AG04450 (cell line): ENCODE data around the gene SNRPD3. TPM values are rescaled to one million over a fixed set of nuclear protein-coding genes. Genes with fewer than 3 reads are reported as not detected.

Source experiments
- CTCF ChIA-PET: fragments of 300-600, 350-600 bp; formaldehyde crosslinking; extraction: SDS; loops from one replicate; lab custom pipeline; 2022; ENCODE audit warnings: antibody characterized with exemption, inconsistent platforms; lab: Charles Lee
- POLR2A ChIA-PET: fragments of 350-600 bp; formaldehyde crosslinking; extraction: SDS; loops from one replicate; lab custom pipeline; 2021; ENCODE audit warnings: antibody characterized with exemption, inconsistent platforms; lab: Yijun Ruan, JAX
- DNase-seq: peaks from one replicate; pipeline ENCODE4 v3.0.0-alpha.2; 2011; ENCODE audit warnings: low read depth, low spot score
- H3K27ac ChIP-seq: one replicate; pipeline ENCODE4 v1.5.1; 2012; ENCODE audit warnings: low read depth, low read length, control low read depth
- H3K27me3 ChIP-seq: one replicate; pipeline ENCODE4 v1.6.0; 2012; ENCODE audit warnings: low read length; ENCODE audit not compliant: control insufficient read depth, insufficient read depth
- H3K4me3 ChIP-seq: 2 replicates; pipeline ENCODE4 v1.5.1; 2011; ENCODE audit warnings: mild to moderate bottlenecking, low read depth, low read length, control low read depth
- H3K9me3 ChIP-seq: 2 replicates; pipeline ENCODE4 v1.5.1; 2012; ENCODE audit warnings: low read length; ENCODE audit not compliant: control insufficient read depth, insufficient read depth
- polyA plus RNA-seq: library from polyadenylated mRNA; depleted of rRNA; stranded (reverse); fragments of >200 nt; gene quantifications from 2 replicates; pipeline ENCODE4 v1.2.3, GENCODE V29; 2011
- TF ChIP-seq, protein P1 (sequence below): IDR thresholded peaks from 2 replicates; pipeline ENCODE4 v1.5.1; 2011; ENCODE audit warnings: low read depth, low read length, control low read depth, inconsistent platforms

Gene SNRPD3
- polyA plus RNA-seq, 1 experiment = 187 TPM

DNA sequence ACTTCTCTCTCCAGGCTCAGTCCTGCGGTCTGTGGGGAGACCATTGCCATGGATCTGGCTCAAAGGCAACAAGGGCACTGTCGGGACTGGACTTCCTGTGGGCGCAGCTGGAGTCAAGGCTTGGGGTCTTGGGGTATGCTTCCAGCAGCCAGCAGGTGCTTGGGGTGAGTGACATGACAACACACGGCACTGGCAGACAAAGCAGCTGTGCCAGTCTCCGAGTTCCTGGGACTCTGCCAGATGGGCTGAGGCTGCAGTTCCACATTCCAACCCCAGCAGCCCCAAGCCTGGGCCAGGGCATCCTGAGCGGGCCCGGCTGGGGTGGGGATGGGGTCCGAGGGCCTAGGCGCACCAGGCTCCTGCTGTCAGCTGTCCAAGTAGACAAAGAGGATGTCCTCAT lies 13.2 kb upstream of the SNRPD3 start:
- ChIA-PET CTCF (no interaction called here), POLR2A (no interaction called here)
- Histone ChIP-seq H3K4me3 (no peak overlapping the region), H3K27me3 (no peaks in the 10 kb centered on the region), H3K27ac (no peak overlapping the region), H3K9me3 (no peaks in the 10 kb centered on the region)
- TF ChIP-seq, protein P1, sequence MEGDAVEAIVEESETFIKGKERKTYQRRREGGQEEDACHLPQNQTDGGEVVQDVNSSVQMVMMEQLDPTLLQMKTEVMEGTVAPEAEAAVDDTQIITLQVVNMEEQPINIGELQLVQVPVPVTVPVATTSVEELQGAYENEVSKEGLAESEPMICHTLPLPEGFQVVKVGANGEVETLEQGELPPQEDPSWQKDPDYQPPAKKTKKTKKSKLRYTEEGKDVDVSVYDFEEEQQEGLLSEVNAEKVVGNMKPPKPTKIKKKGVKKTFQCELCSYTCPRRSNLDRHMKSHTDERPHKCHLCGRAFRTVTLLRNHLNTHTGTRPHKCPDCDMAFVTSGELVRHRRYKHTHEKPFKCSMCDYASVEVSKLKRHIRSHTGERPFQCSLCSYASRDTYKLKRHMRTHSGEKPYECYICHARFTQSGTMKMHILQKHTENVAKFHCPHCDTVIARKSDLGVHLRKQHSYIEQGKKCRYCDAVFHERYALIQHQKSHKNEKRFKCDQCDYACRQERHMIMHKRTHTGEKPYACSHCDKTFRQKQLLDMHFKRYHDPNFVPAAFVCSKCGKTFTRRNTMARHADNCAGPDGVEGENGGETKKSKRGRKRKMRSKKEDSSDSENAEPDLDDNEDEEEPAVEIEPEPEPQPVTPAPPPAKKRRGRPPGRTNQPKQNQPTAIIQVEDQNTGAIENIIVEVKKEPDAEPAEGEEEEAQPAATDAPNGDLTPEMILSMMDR = no peak
- DNase-seq = no peak

DNA sequence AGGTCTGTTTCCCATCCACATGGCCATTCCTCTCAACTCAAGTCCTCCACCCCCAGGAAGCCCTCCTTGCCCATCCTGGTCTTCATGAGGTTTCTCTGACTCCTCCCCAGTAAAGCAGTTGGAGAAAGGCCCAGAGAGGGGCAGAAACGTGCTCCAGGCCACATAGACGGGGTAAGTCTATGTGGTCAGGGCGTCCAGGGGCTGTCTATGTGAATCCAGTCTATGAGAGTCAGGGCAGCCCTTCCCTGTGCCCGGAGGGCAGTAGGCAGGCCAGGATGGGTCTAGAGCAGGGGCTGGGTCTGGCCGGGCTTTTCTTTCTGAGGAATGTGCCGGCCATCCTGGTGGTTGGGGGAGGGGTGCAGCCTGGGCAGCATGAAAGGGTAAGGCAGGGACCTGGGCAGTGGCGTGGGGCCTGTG lies 12.6 kb upstream of the SNRPD3 start:
- ChIA-PET CTCF (no interaction called here), POLR2A (no interaction called here)
- DNase-seq = no peak
- H3K9me3 ChIP-seq = no peaks in the 10 kb centered on the region
- H3K4me3 ChIP-seq = no peak overlapping the region
- TF ChIP-seq, protein P1 = no peak
- H3K27ac ChIP-seq = no peak overlapping the region
- H3K27me3 ChIP-seq = no peaks in the 10 kb centered on the region

DNA sequence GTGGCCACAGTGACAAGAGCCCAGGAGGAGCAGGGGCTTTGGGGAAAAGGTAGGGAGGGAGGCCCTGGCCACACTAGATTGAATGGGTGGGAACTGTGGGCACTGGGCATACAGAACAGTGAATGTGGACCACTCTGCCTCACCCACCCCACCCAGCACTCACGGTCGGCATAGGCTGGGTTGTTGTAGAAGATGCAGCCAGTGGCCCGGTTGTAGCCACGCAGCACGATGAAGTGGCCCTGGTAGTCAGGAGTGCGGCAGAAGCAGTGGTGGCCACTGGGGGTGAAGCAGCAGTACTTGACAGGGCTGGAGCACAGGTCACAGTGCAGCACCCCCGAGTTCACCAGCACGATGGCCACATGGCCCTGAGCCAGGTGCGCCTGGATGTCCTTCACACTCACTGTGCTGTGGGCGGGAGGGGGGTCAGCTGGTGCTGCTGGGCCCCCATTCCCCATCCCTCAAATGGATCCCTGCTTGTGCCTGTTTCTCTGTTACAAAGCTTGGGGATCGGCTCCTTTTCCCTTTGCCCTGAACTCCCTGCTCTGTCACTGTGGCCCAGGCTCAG lies 12.0 kb upstream of the SNRPD3 start:
- H3K27ac ChIP-seq = no peak overlapping the region
- no peak overlapping the region for H3K4me3 ChIP-seq
- no peaks in the 10 kb centered on the region for H3K9me3 ChIP-seq
- POLR2A ChIA-PET = no interaction called here
- no peak for DNase-seq
- H3K27me3 ChIP-seq = no peaks in the 10 kb centered on the region
- TF ChIP-seq, protein P1 = no peak
- CTCF ChIA-PET = interaction anchor here (0.9 kb wide), 1 partner anchor 21 kb away, joined by 3 read pairs; no protein-coding TSS in a partner anchor

DNA sequence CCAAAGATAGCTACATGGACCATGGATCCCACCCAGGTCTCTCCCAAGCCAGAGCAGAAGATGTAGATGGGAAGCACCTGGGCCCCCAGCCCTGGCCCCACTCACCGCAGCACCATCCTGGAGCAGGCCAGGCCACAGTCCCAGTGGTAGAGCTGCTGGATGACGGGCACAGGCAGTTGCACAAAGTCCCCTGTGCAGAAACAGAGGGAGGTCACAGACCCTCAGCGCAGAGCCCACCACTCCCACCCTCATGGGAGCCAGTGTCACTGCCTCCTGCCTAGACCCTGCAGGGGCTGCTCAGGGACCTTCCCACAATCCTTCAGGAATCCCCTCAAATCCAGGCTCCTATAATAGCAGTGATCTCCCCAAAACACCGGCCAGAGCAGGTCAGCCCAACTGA lies 7.0 kb upstream of the SNRPD3 start:
- Histone ChIP-seq H3K27me3 (no peaks in the 10 kb centered on the region), H3K27ac (no peak overlapping the region), H3K9me3 (no peaks in the 10 kb centered on the region), H3K4me3 (no peak overlapping the region)
- ChIA-PET CTCF (no interaction called here), POLR2A (no interaction called here)
- TF ChIP-seq, protein P1 = no peak
- DNase-seq = no peak

DNA sequence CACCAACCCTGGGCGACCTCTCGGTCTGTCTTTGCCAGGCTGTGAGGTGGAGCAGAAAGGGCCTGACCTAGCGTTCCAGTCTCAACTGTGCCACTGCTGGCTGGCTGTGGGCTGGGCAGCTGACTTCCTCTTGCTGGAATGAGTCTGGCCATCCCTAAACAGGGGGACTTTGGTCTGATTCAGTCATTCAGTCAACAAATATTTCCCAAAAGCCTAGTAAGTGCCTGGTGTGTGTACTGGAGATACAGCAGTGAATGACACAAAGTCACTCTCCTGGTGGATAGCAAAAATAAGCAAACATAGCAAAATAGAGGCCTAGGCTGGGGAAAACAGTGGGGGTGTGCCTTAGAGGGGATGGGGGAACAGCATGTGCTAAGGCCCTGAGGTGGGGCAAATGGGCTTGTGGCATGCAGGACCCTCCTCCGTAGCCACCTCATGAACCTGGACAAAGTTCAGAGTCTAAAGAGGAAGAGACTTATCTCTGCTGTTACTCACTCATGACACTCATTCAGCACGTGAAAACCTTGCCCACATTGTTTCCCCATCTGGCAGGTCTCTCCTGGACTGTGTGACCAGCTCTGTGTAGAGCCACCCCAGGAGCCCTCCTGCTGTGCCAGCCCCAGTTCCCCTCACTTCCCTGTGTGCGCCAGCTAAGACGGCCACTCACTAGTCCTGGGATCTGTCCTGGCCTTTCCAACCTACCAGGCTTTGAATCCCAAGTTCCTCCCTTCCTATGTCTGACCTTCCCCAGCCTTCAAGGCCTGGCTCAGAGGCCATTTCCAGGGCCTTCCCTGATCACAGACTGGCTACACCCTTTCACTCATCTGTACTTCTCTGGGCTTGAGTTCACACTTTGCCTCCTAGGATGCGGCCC lies 5.5 kb upstream of the SNRPD3 start:
- ChIA-PET POLR2A (no interaction called here), CTCF (no interaction called here)
- no peak for DNase-seq
- H3K4me3 ChIP-seq = no peak overlapping the region
- H3K27ac ChIP-seq = no peak overlapping the region
- TF ChIP-seq, protein P1 = no peak
- no peaks in the 10 kb centered on the region for H3K9me3 ChIP-seq
- H3K27me3 ChIP-seq = no peaks in the 10 kb centered on the region
